AG09309 (cell line): ENCODE data around the gene XAGE5.
"Not testable (repeated sequence)": the region's sequence is repeated elsewhere in the genome, so short reads cannot be mapped to it uniquely, and the experiment has no call there.

ENCODE experiments used
- DNase-seq: peaks from one replicate; pipeline ENCODE4 v3.0.0-alpha.2; 2010; ENCODE audit warnings: low read depth
- H3K4me3 ChIP-seq: 2 replicates; pipeline ENCODE4 v1.5.1; 2011; ENCODE audit warnings: mild to moderate bottlenecking, low read depth, low read length, moderate library complexity; ENCODE audit not compliant: control insufficient read depth
- TF ChIP-seq, protein P1 (sequence below): IDR thresholded peaks from 2 replicates; pipeline ENCODE4 v1.5.1; 2011; ENCODE audit warnings: mild to moderate bottlenecking, low read depth, low read length, inconsistent platforms; ENCODE audit not compliant: insufficient read depth, control insufficient read depth; ENCODE audit errors: missing control alignments

XAGE5 gene

GRCh38 chrX:52811065-52811625 lies at the start of gene XAGE5:
Gene XAGE5 (plus strand): TSS chrX:52811287. CDS start chrX:52812567, 1,280 bp downstream.
- no peak for DNase-seq
- TF ChIP-seq, protein P1, sequence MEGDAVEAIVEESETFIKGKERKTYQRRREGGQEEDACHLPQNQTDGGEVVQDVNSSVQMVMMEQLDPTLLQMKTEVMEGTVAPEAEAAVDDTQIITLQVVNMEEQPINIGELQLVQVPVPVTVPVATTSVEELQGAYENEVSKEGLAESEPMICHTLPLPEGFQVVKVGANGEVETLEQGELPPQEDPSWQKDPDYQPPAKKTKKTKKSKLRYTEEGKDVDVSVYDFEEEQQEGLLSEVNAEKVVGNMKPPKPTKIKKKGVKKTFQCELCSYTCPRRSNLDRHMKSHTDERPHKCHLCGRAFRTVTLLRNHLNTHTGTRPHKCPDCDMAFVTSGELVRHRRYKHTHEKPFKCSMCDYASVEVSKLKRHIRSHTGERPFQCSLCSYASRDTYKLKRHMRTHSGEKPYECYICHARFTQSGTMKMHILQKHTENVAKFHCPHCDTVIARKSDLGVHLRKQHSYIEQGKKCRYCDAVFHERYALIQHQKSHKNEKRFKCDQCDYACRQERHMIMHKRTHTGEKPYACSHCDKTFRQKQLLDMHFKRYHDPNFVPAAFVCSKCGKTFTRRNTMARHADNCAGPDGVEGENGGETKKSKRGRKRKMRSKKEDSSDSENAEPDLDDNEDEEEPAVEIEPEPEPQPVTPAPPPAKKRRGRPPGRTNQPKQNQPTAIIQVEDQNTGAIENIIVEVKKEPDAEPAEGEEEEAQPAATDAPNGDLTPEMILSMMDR: no peak

GRCh38 chrX:52765983-52766382 lies 45.1 kb upstream of the XAGE5 start:
- H3K4me3 ChIP-seq, DNase-seq: not testable (repeated sequence)

More at GRCh38 chrX:52811065-52811625, at the start of gene XAGE5:
- no peak within 1 kb of the TSS for H3K4me3 ChIP-seq

DNA sequence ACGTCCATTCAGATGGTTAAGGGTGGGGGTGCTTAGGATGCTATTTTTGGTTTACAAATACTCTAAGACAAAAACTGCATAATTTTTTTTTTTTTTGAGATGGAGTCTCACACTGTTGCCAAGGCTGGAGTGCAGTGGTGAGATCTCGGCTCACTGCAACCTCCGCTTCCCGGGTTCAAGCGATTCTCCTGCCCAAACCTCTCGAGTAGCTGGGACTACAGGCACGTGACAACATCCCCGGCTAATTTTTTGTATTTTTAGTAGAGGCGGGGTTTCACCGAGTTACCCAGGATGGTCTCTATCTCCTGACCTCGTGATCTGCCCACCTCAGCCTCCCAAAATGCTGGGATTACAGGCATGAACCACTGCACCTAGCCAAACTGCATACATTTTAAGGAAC lies 37.6 kb upstream of the XAGE5 start:
- DNase-seq: not testable (repeated sequence)

GRCh38 chrX:52797327-52797726 lies 13.8 kb upstream of the XAGE5 start, which contains the start of gene SPANXN5:
Gene SPANXN5 (minus strand): TSS chrX:52797427. CDS start chrX:52797348, 79 bp downstream.
- not testable (repeated sequence) for DNase-seq, H3K4me3 ChIP-seq

More for the DNA sequence above, 37.6 kb upstream of the XAGE5 start:
- not testable (repeated sequence) for H3K4me3 ChIP-seq

DNA sequence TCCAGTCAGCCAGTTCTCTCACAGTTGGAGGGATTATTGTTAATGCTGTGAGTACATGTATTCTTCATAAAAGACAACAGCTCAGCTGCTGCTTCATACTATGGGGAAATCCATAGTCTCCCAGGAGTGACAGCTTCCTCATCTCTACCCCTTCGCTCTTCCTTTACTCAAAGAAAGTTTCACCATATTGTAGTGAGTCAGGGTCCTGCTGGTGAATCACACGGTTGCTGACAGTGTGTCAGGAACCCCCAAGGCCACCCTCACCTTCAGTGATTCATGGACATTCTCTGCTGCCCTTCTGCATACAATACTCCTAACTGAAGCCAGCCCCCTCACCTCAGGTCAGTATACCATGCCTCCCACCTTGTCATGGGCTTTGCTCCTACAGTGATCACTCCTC lies 6.2 kb upstream of the XAGE5 start:
- not testable (repeated sequence) for H3K4me3 ChIP-seq, DNase-seq

DNA sequence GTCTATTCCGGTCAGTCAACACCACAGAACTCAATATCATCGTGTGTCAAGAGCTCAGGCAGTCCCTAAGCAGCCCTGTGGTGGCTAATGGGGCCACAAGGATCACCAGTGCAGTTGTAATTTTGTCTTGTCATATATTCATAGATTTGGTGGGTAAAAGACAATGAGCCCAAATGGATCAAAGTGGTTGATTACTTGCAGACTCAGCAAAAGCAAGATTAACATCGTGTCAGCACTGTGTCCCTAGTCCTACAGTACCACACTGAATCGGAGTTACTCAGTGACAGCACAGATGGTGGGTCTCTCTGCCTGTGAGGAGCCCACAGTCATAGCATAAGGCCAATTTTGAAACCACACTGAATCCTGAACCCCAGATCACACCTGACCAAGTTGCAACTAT lies 8.7 kb downstream of the XAGE5 start:
- H3K4me3 ChIP-seq: no peak overlapping the region
- DNase-seq: no peak
- TF ChIP-seq, protein P1: no peak

- TF ChIP-seq, protein P1: no peak
- DNase-seq: no peak
- H3K4me3 ChIP-seq: no peak overlapping the region
Measured at GRCh38 chrX:52821079-52821760, 10.1 kb downstream of the XAGE5 start.

GRCh38 chrX:52824608-52825007 lies 13.5 kb downstream of the XAGE5 start:
- no peak overlapping the region for H3K4me3 ChIP-seq
- TF ChIP-seq, protein P1: no peak
- DNase-seq: no peak

DNA sequence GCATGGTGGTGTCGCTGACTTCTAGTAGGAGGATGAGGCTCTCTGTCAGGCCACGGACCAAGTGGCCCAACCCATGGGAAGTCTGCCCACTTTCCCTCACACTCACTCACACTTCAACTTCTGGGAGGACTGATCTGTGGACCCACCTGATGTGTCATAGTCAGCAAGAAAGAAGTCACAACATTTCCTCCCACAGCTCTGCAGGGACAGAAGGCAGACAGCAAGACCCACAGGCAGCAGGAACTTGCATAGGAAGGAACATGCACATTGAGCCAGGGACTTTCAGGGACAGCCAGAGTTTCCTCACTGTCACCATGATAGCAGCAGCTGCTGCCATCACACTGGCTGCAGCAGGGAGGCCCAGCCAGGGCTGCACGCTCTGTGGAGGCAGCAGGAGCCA lies 19.5 kb downstream of the XAGE5 start:
- TF ChIP-seq, protein P1: no peak
- no peak for DNase-seq
- H3K4me3 ChIP-seq: no peak overlapping the region
